ENCODE data around the gene RNF4.

RNF4 gene

GRCh38 chr4:2469192-2469984 lies 482 bp downstream of the RNF4 start:
- in situ Hi-C loops (cut with HindIII; ENCODE audit: low pct_unique_long_range_greater_than_20kb, low sequenced_read_pairs) = no loop called here
- DNase-seq (ENCODE audit: low read depth in 1 of 2, low spot score in 1 of 2) = peak; percentile 39 to 46
- no peak for TF ChIP-seq JUND (IDR thresholded peaks at IDR 0.05; ENCODE audit: low read depth)

- no peak for DNase-seq (ENCODE audit: low read depth in 1 of 2, low spot score in 1 of 2)
- TF ChIP-seq JUND (IDR thresholded peaks at IDR 0.05; ENCODE audit: low read depth) = no peak
- in situ Hi-C loops (cut with HindIII; ENCODE audit: low pct_unique_long_range_greater_than_20kb, low sequenced_read_pairs) = no loop called here
These were observed 1.9 kb downstream of the RNF4 start for GRCh38 chr4:2470791-2471190.

- in situ Hi-C loops (cut with HindIII; ENCODE audit: low pct_unique_long_range_greater_than_20kb, low sequenced_read_pairs) = no loop called here
- no peak for TF ChIP-seq JUND (IDR thresholded peaks at IDR 0.05; ENCODE audit: low read depth)
- DNase-seq (ENCODE audit: low read depth in 1 of 2, low spot score in 1 of 2) = no peak
These were observed 3.3 kb downstream of the RNF4 start for GRCh38 chr4:2472187-2472586.

GRCh38 chr4:2478229-2478628 lies 9.3 kb downstream of the RNF4 start:
- in situ Hi-C loops (cut with HindIII; ENCODE audit: low pct_unique_long_range_greater_than_20kb, low sequenced_read_pairs) = no loop called here
- no peak for DNase-seq (ENCODE audit: low read depth in 1 of 2, low spot score in 1 of 2)
- TF ChIP-seq JUND (IDR thresholded peaks at IDR 0.05; ENCODE audit: low read depth) = no peak

- in situ Hi-C loops (cut with HindIII; ENCODE audit: low pct_unique_long_range_greater_than_20kb, low sequenced_read_pairs) = no loop called here
- no peak for TF ChIP-seq JUND (IDR thresholded peaks at IDR 0.05; ENCODE audit: low read depth)
- no peak for DNase-seq (ENCODE audit: low read depth in 1 of 2, low spot score in 1 of 2)
These were observed 11.7 kb downstream of the RNF4 start for GRCh38 chr4:2480649-2481048.

- no peak for TF ChIP-seq JUND (IDR thresholded peaks at IDR 0.05; ENCODE audit: low read depth)
- in situ Hi-C loops (cut with HindIII; ENCODE audit: low pct_unique_long_range_greater_than_20kb, low sequenced_read_pairs) = no loop called here
- no peak for DNase-seq (ENCODE audit: low read depth in 1 of 2, low spot score in 1 of 2)
These were observed 13.3 kb downstream of the RNF4 start for GRCh38 chr4:2482192-2482591.

- no peak for TF ChIP-seq JUND (IDR thresholded peaks at IDR 0.05; ENCODE audit: low read depth)
- DNase-seq (ENCODE audit: low read depth in 1 of 2, low spot score in 1 of 2) = no peak
- in situ Hi-C loops (cut with HindIII; ENCODE audit: low pct_unique_long_range_greater_than_20kb, low sequenced_read_pairs) = no loop called here
These were observed 13.8 kb downstream of the RNF4 start for GRCh38 chr4:2482693-2483092.

- in situ Hi-C loops (cut with HindIII; ENCODE audit: low pct_unique_long_range_greater_than_20kb, low sequenced_read_pairs) = no loop called here
- DNase-seq (ENCODE audit: low read depth in 1 of 2, low spot score in 1 of 2) = no peak
- no peak for TF ChIP-seq JUND (IDR thresholded peaks at IDR 0.05; ENCODE audit: low read depth)
These were observed 14.3 kb downstream of the RNF4 start for GRCh38 chr4:2483237-2483636.

- in situ Hi-C loops (cut with HindIII; ENCODE audit: low pct_unique_long_range_greater_than_20kb, low sequenced_read_pairs) = no loop called here
- DNase-seq (ENCODE audit: low read depth in 1 of 2, low spot score in 1 of 2) = no peak
- no peak for TF ChIP-seq JUND (IDR thresholded peaks at IDR 0.05; ENCODE audit: low read depth)
These were observed 15.3 kb downstream of the RNF4 start for GRCh38 chr4:2484185-2484584.

GRCh38 chr4:2484993-2485392 lies 16.1 kb downstream of the RNF4 start:
- no peak for TF ChIP-seq JUND (IDR thresholded peaks at IDR 0.05; ENCODE audit: low read depth)
- in situ Hi-C loops (cut with HindIII; ENCODE audit: low pct_unique_long_range_greater_than_20kb, low sequenced_read_pairs) = no loop called here
- no peak for DNase-seq (ENCODE audit: low read depth in 1 of 2, low spot score in 1 of 2)

GRCh38 chr4:2485956-2486355 lies 17.1 kb downstream of the RNF4 start:
- no peak for DNase-seq (ENCODE audit: low read depth in 1 of 2, low spot score in 1 of 2)
- in situ Hi-C loops (cut with HindIII; ENCODE audit: low pct_unique_long_range_greater_than_20kb, low sequenced_read_pairs) = no loop called here
- no peak for TF ChIP-seq JUND (IDR thresholded peaks at IDR 0.05; ENCODE audit: low read depth)

GRCh38 chr4:2486981-2487380 lies 18.1 kb downstream of the RNF4 start:
- no peak for TF ChIP-seq JUND (IDR thresholded peaks at IDR 0.05; ENCODE audit: low read depth)
- in situ Hi-C loops (cut with HindIII; ENCODE audit: low pct_unique_long_range_greater_than_20kb, low sequenced_read_pairs) = no loop called here
- no peak for DNase-seq (ENCODE audit: low read depth in 1 of 2, low spot score in 1 of 2)

GRCh38 chr4:2487632-2488031 lies 18.7 kb downstream of the RNF4 start:
- in situ Hi-C loops (cut with HindIII; ENCODE audit: low pct_unique_long_range_greater_than_20kb, low sequenced_read_pairs) = no loop called here
- DNase-seq (ENCODE audit: low read depth in 1 of 2, low spot score in 1 of 2) = no peak
- TF ChIP-seq JUND (IDR thresholded peaks at IDR 0.05; ENCODE audit: low read depth) = no peak

Data from T47D (cell line).